ENCODE results near the gene ANO9.

ANO9 gene

DNA sequence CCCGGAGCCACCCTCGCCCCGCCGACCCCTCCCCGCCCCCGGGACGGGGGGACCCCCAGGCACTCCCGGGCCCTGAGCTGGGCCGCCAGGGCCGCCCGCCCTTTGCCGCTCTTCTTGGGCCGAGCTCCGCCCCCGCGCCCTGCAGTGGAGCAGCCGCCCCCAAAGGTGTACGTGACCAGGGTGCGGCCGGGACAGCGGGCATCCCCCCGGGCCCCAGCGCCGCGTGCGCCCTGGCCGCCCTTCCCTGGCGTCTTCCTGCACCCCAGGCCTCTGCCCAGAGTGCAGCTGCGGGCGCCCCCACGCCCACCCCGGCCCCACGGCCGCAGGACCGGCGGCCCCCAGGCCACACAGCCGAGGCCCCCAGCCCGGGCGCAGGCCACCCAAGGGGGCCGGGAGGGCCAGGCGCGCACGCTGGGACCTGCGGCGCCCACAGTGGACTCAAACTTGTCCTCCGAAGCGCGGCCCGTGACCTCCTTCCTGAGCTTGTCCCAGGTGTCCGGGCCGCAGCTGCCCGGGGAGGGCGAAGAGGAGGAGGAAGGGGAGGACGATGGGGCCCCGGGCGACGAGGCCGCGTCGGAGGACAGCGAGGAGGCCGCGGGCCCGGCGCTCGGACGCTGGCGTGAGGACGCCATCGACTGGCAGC is 65.2 kb downstream of the ANO9 start:
- Histone ChIP-seq H3K9me3 (ENCODE audit: control insufficient read depth, insufficient read depth, low read depth, low read length) (no peaks in the 10 kb centered on the region), H3K36me3 (ENCODE audit: control insufficient read depth, insufficient read depth, low read length) (peaks cover 62% of the 10 kb centered on the region), H3K27ac (ENCODE audit: low read depth, low read length) (no peak overlapping the region), H3K4me1 (ENCODE audit: control insufficient read depth, insufficient read depth, low read length) (no peaks in the 10 kb centered on the region), H3K27me3 (ENCODE audit: control insufficient read depth, insufficient read depth, low read length) (no peaks in the 10 kb centered on the region), H3K9ac (ENCODE audit: low read length) (no peak overlapping the region), H3K4me3 (ENCODE audit: low read depth, low read length) (no peak overlapping the region)

DNA sequence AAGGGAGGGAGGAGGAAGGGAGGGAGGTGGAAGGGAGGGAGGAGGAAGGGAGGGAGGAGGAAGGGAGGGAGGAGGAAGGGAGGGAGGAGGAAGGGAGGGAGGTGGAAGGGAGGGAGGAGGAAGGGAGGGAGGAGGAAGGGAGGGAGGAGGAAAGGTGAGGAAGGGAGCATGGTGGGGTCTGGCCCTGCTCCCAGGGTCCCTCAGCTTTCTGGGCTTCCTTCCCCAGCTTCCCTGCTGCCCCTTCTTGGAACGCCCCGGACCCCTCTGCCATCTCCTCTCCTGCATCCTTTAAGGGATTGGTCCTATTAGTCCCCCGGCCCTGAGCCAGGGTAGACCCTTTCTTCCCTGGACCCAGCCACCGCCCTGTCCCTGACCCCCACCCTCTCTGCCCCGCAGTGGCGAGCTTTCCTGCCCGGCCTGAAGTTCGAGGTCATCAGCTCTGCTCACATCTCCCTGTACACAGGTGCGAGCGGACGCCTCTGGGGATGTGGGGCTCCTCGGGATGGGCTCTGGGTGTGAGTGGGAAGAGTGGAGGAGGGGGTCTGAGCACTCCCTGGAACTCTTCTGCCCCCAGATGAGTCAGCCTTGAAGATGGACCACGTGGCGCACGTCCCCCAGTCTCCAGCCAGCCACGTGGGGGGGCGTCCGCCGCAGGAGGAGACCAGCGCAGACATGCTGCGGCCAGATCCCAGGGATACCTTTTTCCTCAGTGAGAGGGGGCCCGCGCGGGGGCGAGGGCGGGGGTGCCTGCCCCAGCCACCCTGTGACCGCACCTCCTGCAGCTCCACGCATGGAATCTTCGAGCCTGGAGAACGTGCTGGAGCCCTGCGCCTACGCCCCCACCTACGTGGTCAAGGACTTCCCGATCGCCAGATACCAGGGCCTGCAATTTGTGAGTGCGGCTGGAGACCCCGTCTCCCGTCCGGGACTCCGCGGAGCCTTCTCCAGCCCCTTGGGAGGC is 66.5 kb downstream of the ANO9 start:
- peaks cover 2% of the 10 kb centered on the region for H3K4me1 ChIP-seq (ENCODE audit: control insufficient read depth, insufficient read depth, low read length)
- no peak overlapping the region for H3K27ac ChIP-seq (ENCODE audit: low read depth, low read length)
- H3K27me3 ChIP-seq (ENCODE audit: control insufficient read depth, insufficient read depth, low read length), result no peaks in the 10 kb centered on the region
- H3K9ac ChIP-seq (ENCODE audit: low read length), result no peak overlapping the region
- peaks cover 54% of the 10 kb centered on the region for H3K36me3 ChIP-seq (ENCODE audit: control insufficient read depth, insufficient read depth, low read length)
- no peaks in the 10 kb centered on the region for H3K9me3 ChIP-seq (ENCODE audit: control insufficient read depth, insufficient read depth, low read depth, low read length)
- H3K4me3 ChIP-seq (ENCODE audit: low read depth, low read length), result no peak overlapping the region

DNA sequence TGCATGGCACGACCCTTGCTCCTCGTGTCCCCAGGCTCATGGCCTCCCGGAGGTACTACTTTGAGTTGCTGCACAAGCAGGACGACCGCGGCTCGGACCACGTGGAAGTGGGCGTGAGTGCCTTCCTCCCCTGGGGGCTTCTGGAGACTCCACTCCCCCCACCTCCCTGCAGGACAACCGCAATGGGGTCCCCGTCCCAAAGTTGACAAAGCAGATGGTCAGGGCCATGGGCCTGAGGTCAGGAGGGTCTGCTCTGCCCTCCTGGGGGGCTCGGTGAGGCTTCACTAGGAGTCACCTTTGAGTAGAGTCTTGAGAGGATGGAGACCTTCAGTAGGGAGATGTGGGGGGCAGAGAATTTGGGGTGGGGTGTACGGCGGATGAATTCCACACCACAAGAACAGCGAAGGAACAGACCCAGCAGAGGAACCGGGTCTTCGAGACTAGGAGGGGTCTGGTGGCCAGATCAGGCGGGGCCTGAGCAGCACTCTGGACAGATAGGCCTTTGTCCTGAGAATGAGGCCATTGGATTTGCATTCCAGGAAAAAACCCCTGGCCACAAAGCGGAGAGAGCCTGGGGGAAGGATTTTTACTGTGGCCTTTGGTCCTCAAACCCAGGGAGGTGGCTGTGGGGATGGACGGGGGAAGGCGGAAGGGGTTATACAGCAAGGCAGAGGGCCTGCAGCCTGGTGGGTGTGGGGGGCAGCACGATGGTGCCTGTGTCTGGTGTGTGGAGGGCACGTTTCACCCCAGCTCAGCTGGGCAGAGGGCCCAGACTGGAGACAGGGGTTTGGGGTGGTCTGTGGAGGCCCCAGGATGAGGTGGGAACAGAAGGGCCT is 67.9 kb downstream of the ANO9 start:
- H3K27ac ChIP-seq (ENCODE audit: low read depth, low read length), result no peak overlapping the region
- no peak overlapping the region for H3K4me3 ChIP-seq (ENCODE audit: low read depth, low read length)
- no peak overlapping the region for H3K9ac ChIP-seq (ENCODE audit: low read length)
- no peaks in the 10 kb centered on the region for H3K9me3 ChIP-seq (ENCODE audit: control insufficient read depth, insufficient read depth, low read depth, low read length)
- no peaks in the 10 kb centered on the region for H3K27me3 ChIP-seq (ENCODE audit: control insufficient read depth, insufficient read depth, low read length)
- H3K4me1 ChIP-seq (ENCODE audit: control insufficient read depth, insufficient read depth, low read length), result peaks cover 5% of the 10 kb centered on the region
- peaks cover 48% of the 10 kb centered on the region for H3K36me3 ChIP-seq (ENCODE audit: control insufficient read depth, insufficient read depth, low read length)

DNA sequence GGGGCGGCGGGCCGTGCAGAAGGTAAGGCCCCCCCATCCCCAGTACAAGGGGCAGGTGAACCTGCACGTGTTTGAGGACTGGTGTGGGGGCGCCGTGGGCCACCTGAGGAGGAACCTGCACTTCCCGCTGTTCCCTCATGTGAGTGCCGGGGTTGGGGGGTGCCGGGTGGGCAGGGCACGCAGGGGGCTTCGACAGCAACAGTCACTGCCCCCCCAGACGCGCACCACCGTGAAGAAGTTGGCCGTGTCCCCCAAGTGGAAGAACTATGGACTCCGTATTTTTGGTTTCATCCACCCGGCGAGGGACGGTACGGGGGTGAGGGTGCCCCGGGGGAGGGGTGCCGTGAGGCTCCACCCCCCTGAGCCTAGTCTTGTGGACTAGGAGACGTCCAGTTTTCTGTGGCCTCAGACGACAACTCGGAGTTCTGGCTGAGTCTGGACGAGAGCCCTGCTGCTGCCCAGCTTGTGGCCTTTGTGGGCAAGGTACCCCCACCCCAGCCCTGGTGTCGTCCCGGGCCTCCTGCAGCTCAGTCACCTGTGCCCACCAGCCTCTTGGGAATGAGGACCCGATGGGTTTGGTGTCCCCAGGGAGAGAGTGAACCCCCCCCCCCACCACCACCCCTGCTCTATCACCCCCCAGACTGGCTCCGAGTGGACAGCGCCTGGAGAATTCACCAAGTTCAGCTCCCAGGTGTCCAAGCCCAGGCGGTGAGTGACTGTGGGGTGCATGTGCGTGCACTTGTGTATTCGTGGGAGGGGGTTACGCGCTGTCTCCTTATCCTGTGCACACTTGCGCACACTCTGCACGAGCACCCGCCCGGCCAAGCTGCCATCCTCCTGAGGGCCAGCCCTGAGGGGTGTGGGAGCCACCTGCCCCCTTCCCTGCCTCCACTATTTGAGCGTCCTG is 68.7 kb downstream of the ANO9 start:
- Histone ChIP-seq H3K4me1 (ENCODE audit: control insufficient read depth, insufficient read depth, low read length) (peaks cover 12% of the 10 kb centered on the region), H3K27me3 (ENCODE audit: control insufficient read depth, insufficient read depth, low read length) (no peaks in the 10 kb centered on the region), H3K9me3 (ENCODE audit: control insufficient read depth, insufficient read depth, low read depth, low read length) (no peaks in the 10 kb centered on the region), H3K36me3 (ENCODE audit: control insufficient read depth, insufficient read depth, low read length) (peaks cover 41% of the 10 kb centered on the region), H3K9ac (ENCODE audit: low read length) (no peak overlapping the region), H3K27ac (ENCODE audit: low read depth, low read length) (no peak overlapping the region), H3K4me3 (ENCODE audit: low read depth, low read length) (no peak overlapping the region)

DNA sequence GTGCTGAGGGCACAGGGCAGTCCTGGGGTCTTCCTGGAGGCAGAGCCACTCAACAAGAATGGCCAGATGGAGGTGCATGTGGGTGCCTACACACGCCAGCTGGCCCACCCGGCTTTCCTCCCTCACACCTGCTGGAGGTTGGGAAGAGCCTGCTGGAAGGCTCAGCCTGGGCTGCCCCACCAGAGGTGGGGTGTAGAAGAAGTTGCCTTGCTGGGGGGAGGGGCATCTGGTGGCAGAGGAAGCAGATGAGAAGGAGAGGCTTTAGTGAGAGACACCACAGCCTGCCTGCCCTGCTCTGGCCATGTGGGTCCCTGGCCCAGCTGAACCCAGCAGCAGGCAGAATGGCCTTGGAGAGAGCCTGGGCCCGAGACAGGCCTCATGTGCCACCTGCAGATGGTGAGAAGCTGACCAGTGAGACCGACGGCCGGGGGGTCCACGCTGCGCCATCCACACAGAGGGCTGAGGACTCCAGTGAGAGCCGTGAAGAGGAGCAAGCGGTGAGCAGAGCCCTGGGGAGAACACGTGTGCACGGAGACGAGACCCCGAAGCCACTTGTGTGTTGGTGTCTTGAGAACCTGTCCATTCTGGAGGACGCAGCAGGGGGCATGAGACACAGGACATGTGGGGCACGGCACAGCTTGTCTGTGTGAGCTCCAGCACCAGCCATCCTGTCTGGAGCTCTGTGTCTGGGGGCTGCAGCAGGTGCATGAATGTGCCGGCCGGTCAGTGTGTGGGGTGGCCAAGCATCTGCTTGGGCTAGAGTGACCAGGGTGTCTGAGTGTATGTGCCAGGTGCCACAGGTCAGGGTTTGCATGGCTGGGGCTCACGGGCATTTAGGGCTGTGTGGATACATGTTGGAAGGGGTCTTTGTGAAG is 69.9 kb downstream of the ANO9 start:
- peaks cover 30% of the 10 kb centered on the region for H3K36me3 ChIP-seq (ENCODE audit: control insufficient read depth, insufficient read depth, low read length)

DNA sequence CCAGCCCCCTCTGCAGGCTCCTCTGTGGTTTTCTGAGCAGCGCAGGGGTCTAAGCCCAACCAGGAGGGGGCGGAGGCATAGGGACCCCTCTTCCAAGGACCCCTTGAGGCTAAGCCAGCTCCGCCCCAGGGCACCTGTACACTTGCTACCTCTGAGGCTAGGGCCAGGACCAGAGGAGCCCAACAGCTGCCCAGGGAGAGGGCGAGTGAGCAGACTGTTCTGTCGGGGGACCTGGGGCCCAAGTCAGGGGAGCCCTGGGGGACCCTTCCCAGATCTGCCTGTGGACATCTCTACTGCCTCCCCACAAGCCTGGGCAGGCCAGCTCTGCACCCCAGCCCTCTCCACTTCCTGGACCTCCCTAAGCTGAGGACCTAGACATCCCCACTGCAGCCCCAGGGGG is 70.8 kb downstream of the ANO9 start:
- H3K27me3 ChIP-seq (ENCODE audit: control insufficient read depth, insufficient read depth, low read length), result peaks cover 2% of the 10 kb centered on the region; the same call in 1 of the 2 replicates
- H3K9me3 ChIP-seq (ENCODE audit: control insufficient read depth, insufficient read depth, low read depth, low read length), result no peaks in the 10 kb centered on the region
- no peak overlapping the region for H3K4me3 ChIP-seq (ENCODE audit: low read depth, low read length)
- H3K36me3 ChIP-seq (ENCODE audit: control insufficient read depth, insufficient read depth, low read length), result peaks cover 29% of the 10 kb centered on the region
- H3K9ac ChIP-seq (ENCODE audit: low read length), result no peak overlapping the region
- peaks cover 14% of the 10 kb centered on the region for H3K4me1 ChIP-seq (ENCODE audit: control insufficient read depth, insufficient read depth, low read length)
- H3K27ac ChIP-seq (ENCODE audit: low read depth, low read length), result no peak overlapping the region

More for the DNA sequence above, 69.9 kb downstream of the ANO9 start:
- Histone ChIP-seq H3K27me3 (ENCODE audit: control insufficient read depth, insufficient read depth, low read length) (no peaks in the 10 kb centered on the region), H3K9ac (ENCODE audit: low read length) (no peak overlapping the region), H3K27ac (ENCODE audit: low read depth, low read length) (no peak overlapping the region), H3K4me1 (ENCODE audit: control insufficient read depth, insufficient read depth, low read length) (peaks cover 14% of the 10 kb centered on the region), H3K4me3 (ENCODE audit: low read depth, low read length) (no peak overlapping the region), H3K9me3 (ENCODE audit: control insufficient read depth, insufficient read depth, low read depth, low read length) (no peaks in the 10 kb centered on the region)

DNA sequence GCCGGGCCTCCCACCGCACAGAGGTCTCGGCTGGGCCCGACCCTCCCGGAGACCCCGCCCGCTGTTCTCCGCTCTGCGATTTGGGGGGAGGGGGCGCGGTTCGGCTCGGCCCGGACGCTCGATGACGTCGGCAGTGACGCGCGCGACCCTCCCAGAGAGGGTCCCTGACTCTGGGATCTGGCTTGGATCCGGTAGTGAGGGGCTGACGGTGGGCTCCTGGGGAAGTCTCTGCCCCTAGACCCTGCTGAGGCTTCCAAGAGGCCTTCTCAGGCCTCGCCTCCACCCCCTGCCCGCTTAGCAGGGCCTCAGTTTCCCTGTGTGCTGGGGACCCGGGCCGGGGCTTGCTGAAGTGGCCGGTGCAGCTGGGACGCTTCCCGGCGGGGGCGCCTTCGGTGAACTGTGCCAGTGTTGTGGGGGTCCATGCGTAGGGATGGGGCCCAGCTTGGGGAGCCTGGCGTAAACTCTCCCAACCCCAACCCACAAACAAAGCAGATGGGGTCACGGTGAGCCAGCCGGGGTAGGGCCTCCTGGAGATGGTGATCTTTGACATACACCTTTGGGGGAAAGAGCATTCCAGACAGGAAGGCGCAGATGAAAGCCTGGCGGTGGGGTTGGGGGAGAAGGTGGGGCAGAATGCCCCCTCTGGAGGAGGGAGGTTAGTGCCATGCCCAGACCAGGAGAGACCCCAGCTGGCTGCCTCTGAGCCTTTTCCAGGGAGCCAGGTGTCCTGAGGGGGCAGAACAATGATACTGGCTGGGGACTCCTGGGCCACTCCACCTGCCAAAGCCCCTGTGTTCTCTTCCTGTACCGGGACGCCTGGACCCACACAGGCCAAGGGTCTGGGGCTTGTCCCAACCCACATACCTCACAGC is 71.5 kb downstream of the ANO9 start:
- peak overlapping the region; percentile 70 for H3K9ac ChIP-seq (ENCODE audit: low read length)
- peak overlapping the region; percentile 76 for H3K4me3 ChIP-seq (ENCODE audit: low read depth, low read length)
- H3K9me3 ChIP-seq (ENCODE audit: control insufficient read depth, insufficient read depth, low read depth, low read length), result no peaks in the 10 kb centered on the region
- H3K27ac ChIP-seq (ENCODE audit: low read depth, low read length), result peak overlapping the region; percentile 45; the same call in 1 of the 2 replicates
- peaks cover 2% of the 10 kb centered on the region; the same call in 1 of the 2 replicates for H3K27me3 ChIP-seq (ENCODE audit: control insufficient read depth, insufficient read depth, low read length)
- peaks cover 14% of the 10 kb centered on the region for H3K4me1 ChIP-seq (ENCODE audit: control insufficient read depth, insufficient read depth, low read length)
- peaks cover 23% of the 10 kb centered on the region for H3K36me3 ChIP-seq (ENCODE audit: control insufficient read depth, insufficient read depth, low read length)

DNA sequence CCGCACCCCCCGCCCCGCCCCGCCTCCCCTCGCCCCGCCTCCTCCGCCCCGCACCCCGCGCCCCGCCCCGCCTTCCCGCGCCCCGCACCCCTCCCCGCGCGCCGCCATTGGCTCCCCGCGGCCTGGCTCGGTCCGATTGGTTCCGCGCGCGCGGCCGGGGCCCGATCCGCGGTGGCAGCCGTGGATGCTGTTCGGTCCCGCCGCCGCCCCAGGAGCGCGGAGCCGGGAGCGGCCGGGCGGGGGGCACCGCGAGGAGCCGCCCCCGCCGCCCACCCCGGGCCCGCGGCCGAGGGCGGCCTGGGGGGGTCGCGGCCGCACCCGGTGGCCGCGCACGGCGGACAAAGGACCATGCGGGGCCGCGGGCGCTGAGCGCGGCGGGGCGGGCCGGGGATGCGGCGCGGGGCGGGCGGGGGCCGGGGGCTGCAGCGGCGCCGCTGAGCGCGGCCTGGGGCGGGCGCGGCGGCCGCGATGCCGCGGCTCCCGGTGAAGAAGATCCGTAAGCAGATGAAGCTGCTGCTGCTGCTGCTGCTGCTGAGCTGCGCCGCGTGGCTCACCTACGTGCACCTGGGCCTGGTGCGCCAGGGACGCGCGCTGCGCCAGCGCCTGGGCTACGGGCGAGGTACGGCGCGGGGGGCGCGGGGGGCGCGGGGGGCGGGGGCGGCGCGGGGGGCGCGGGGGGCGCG is 72.3 kb downstream of the ANO9 start, which contains the start of gene B4GALNT4:
B4GALNT4 (plus strand) TSS at position 164 of the 683 bp plus-strand sequence; CDS start at position 469, 305 bp downstream.
- H3K9me3 ChIP-seq (ENCODE audit: control insufficient read depth, insufficient read depth, low read depth, low read length), result no peaks in the 10 kb centered on the region
- peak within 1 kb of the TSS; percentile 76 for H3K4me3 ChIP-seq (ENCODE audit: low read depth, low read length)
- peaks cover 21% of the 10 kb centered on the region for H3K36me3 ChIP-seq (ENCODE audit: control insufficient read depth, insufficient read depth, low read length)
- H3K9ac ChIP-seq (ENCODE audit: low read length), result peak within 1 kb of the TSS; percentile 70
- peak within 1 kb of the TSS; percentile 45; the same call in 1 of the 2 replicates for H3K27ac ChIP-seq (ENCODE audit: low read depth, low read length)
- H3K4me1 ChIP-seq (ENCODE audit: control insufficient read depth, insufficient read depth, low read length), result peaks cover 14% of the 10 kb centered on the region
- peaks cover 2% of the 10 kb centered on the region; the same call in 1 of the 2 replicates for H3K27me3 ChIP-seq (ENCODE audit: control insufficient read depth, insufficient read depth, low read length)

All from HUES6 (cell line).